GM19043 (cell line): ENCODE results near the gene G6PC3.
"Not testable (repeated sequence)": the region's sequence is repeated elsewhere in the genome, so short reads cannot be mapped to it uniquely, and the experiment has no call there.

ENCODE experiments used
- ATAC-seq: cut with Tn5 transposase; IDR thresholded peaks from one replicate; pipeline ENCODE4 v1.9.1; 2021; ENCODE audit warnings: low read depth; ENCODE audit not compliant: unreplicated experiment

G6PC3 gene

GRCh38 chr17:44070455-44071197 lies at the start of gene G6PC3:
Gene G6PC3 (plus strand): TSS chr17:44070735. CDS start chr17:44070966, 231 bp downstream.
- peak; percentile 71 for ATAC-seq

GRCh38 chr17:44021227-44021626 lies 49.3 kb upstream of the G6PC3 start:
- not testable (repeated sequence) for ATAC-seq

- no peak for ATAC-seq
Measured at GRCh38 chr17:44022246-44022645, 48.3 kb upstream of the G6PC3 start.

GRCh38 chr17:44023545-44024270 lies 46.8 kb upstream of the G6PC3 start:
- no peak for ATAC-seq

GRCh38 chr17:44024271-44024663 lies 46.3 kb upstream of the G6PC3 start:
- ATAC-seq, result no peak

- ATAC-seq, result no peak
Measured at GRCh38 chr17:44024853-44025252, 45.7 kb upstream of the G6PC3 start.

GRCh38 chr17:44029736-44030135 lies 40.8 kb upstream of the G6PC3 start:
- ATAC-seq, result no peak

GRCh38 chr17:44030482-44030881 lies 40.1 kb upstream of the G6PC3 start:
- ATAC-seq, result no peak

- ATAC-seq, result no peak
Measured at GRCh38 chr17:44033861-44034408, 36.6 kb upstream of the G6PC3 start.

- ATAC-seq, result not testable (repeated sequence)
Measured at GRCh38 chr17:44034688-44035087, 35.8 kb upstream of the G6PC3 start.

- ATAC-seq, result no peak
Measured at GRCh38 chr17:44037471-44037870, 33.1 kb upstream of the G6PC3 start.

GRCh38 chr17:44038604-44039011 lies 31.9 kb upstream of the G6PC3 start:
- ATAC-seq, result no peak

GRCh38 chr17:44039829-44040635 lies 30.5 kb upstream of the G6PC3 start:
- no peak for ATAC-seq

GRCh38 chr17:44043272-44043696 lies 27.3 kb upstream of the G6PC3 start:
- no peak for ATAC-seq

GRCh38 chr17:44044071-44044470 lies 26.5 kb upstream of the G6PC3 start:
- ATAC-seq, result no peak

- no peak for ATAC-seq
Measured at GRCh38 chr17:44045486-44045885, 25.0 kb upstream of the G6PC3 start.

- not testable (repeated sequence) for ATAC-seq
Measured at GRCh38 chr17:44046893-44047292, 23.6 kb upstream of the G6PC3 start.

- no peak for ATAC-seq
Measured at GRCh38 chr17:44049294-44050060, 21.1 kb upstream of the G6PC3 start.

- ATAC-seq, result no peak
Measured at GRCh38 chr17:44053125-44053872, 17.2 kb upstream of the G6PC3 start.
